ENCODE measurements around the gene KDM1B. TPM values are rescaled to one million over a fixed set of nuclear protein-coding genes. Genes with fewer than 3 reads are reported as not detected.

KDM1B gene
- total RNA-seq, 1 experiment from 2014 or later, result 15.8 TPM

DNA sequence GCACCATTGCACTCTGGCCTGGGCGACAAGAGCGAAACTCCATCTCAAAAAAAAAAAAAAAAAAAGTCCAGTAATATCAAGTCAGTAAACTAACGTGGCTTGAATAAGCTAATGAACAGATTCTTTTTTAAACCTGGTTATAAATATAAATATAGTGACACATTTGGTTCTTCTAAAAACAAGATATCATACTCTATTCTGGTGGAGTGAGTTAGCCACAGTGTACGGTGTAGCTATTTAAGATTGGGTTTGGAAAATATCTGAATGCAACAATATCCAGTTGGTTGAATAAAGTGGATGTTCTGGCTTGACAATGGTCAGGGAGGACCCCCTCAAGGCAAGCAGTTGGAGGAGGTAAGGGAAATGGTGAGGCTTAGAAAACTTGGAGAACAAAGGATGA is 115.0 kb downstream of the KDM1B start:
- ChIA-PET CTCF (no interaction called here), POLR2A (ENCODE audit: low non-redundant PET) (no interaction called here)
- no TSS peak for BruUV-seq (replicated peaks)

More for the DNA sequence above, 115.0 kb downstream of the KDM1B start:
- Histone ChIP-seq H3K4me3 (ENCODE audit: low read depth, low read length, poor library complexity, severe bottlenecking) (no peak overlapping the region), H3K27ac (ENCODE audit: low read depth, low read length, poor library complexity, severe bottlenecking) (no peak overlapping the region), H3K36me3 (ENCODE audit: insufficient read depth, low read length, poor library complexity, severe bottlenecking) (no peaks in the 10 kb centered on the region), H3K9me3 (ENCODE audit: low read depth, low read length, poor library complexity, severe bottlenecking) (no peaks in the 10 kb centered on the region), H3K4me1 (ENCODE audit: insufficient read depth, low read length, poor library complexity, severe bottlenecking) (peaks cover 16% of the 10 kb centered on the region), H3K27me3 (replicated peaks; ENCODE audit: insufficient read depth, low read depth, low read length, poor library complexity) (no peaks in the 10 kb centered on the region)
- intact Hi-C loops (cut with micrococcal nuclease; ENCODE audit: unreplicated experiment), result no loop called here
- TF ChIP-seq EZH2 (IDR thresholded peaks at IDR 0.05; ENCODE audit: borderline replicate concordance, low read depth, low read length, poor library complexity, severe bottlenecking), result no peak
- TF ChIP-seq, protein P1, sequence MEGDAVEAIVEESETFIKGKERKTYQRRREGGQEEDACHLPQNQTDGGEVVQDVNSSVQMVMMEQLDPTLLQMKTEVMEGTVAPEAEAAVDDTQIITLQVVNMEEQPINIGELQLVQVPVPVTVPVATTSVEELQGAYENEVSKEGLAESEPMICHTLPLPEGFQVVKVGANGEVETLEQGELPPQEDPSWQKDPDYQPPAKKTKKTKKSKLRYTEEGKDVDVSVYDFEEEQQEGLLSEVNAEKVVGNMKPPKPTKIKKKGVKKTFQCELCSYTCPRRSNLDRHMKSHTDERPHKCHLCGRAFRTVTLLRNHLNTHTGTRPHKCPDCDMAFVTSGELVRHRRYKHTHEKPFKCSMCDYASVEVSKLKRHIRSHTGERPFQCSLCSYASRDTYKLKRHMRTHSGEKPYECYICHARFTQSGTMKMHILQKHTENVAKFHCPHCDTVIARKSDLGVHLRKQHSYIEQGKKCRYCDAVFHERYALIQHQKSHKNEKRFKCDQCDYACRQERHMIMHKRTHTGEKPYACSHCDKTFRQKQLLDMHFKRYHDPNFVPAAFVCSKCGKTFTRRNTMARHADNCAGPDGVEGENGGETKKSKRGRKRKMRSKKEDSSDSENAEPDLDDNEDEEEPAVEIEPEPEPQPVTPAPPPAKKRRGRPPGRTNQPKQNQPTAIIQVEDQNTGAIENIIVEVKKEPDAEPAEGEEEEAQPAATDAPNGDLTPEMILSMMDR (conservative IDR thresholded peaks at IDR 0.05; ENCODE audit: low read depth, low read length), result no peak
- DNase-seq (ENCODE audit: low spot score), result no peak

Other genes with a start within 250 kb of the KDM1B start
- gene KIF13A, start 167.8 kb upstream of the KDM1B start, total RNA-seq (2021), result 19.7 and 21.1 TPM in 2 replicates
- gene NHLRC1, start 32.7 kb upstream of the KDM1B start, total RNA-seq (2021), result 3.8 and 4.3 TPM in 2 replicates
- gene TPMT, start 345 bp upstream of the KDM1B start, total RNA-seq (2021), result 8.3 and 9.8 TPM in 2 replicates
- gene DEK, start 109.1 kb downstream of the KDM1B start, total RNA-seq (2021), result 224 and 234 TPM in 2 replicates
- gene RNF144B, start 231.9 kb downstream of the KDM1B start, total RNA-seq (2021), result 0.82 and 1.0 TPM in 2 replicates

Data from A673 (cell line).